Posterior vena cava (tissue), 2 donors: Measurements from ENCODE around the gene HSDL1. TPM values are rescaled to one million over a fixed set of nuclear protein-coding genes. Genes with fewer than 3 reads are reported as not detected.

Source experiments
- DNase-seq: peaks from one replicate; pipeline ENCODE4 v3.0.0-alpha.2; 2020; ENCODE audit warnings: low spot score
- intact Hi-C, 2 donors: fragments of 100-400 bp; cut with DNase I; formaldehyde crosslinking; loops; one replicate each; pipeline versions ENCODE4 v1.14.1 to v1.14.2; 2022 to 2023
- total RNA-seq, 2 donors: library from RNA; stranded (reverse); fragmentation: NEBNext Ultra II Directional; extraction: Animal tissue kit (Norgen Biotek cat#: 25700); gene quantifications; one replicate each; pipeline ENCODE4 v1.2.1, GENCODE V29; 2021
- donor health status: DM: yes; HTN: yes; CAD: no.
- donor health status: DM: yes; HTN: yes; CAD: no.

Gene HSDL1
- total RNA-seq, 2 donors from 2014 or later = 10.1 to 21.2 TPM

GRCh38 chr16:84178892-84179611 lies 34.1 kb upstream of the HSDL1 start:
- no peak for DNase-seq
- intact Hi-C loops = loop anchor here in 1 of 2 donors (10.0 kb wide), 1 partner anchor 94 kb away; no protein-coding TSS in a partner anchor

GRCh38 chr16:84178146-84178765 lies 33.3 kb upstream of the HSDL1 start:
- intact Hi-C loops = loop anchor here in 1 of 2 donors (10.0 kb wide), 1 partner anchor 93 kb away; no protein-coding TSS in a partner anchor
- DNase-seq = no peak

- intact Hi-C loops = loop anchor here in 1 of 2 donors (10.0 kb wide), 1 partner anchor 93 kb away; no protein-coding TSS in a partner anchor
- no peak for DNase-seq
Observed at GRCh38 chr16:84177741-84178073, 32.7 kb upstream of the HSDL1 start.

GRCh38 chr16:84176192-84177053 lies 31.4 kb upstream of the HSDL1 start:
- intact Hi-C loops = loop anchor here in 1 of 2 donors (10.0 kb wide), 1 partner anchor 92 kb away; no protein-coding TSS in a partner anchor
- peak; percentile 75 for DNase-seq

GRCh38 chr16:84175350-84176081 lies 30.5 kb upstream of the HSDL1 start:
- intact Hi-C loops = loop anchor here in 1 of 2 donors (10.0 kb wide), 1 partner anchor 91 kb away; no protein-coding TSS in a partner anchor
- no peak for DNase-seq

GRCh38 chr16:84174396-84174795 lies 29.4 kb upstream of the HSDL1 start:
- DNase-seq = no peak
- intact Hi-C loops = loop anchor here in 1 of 2 donors (10.0 kb wide), 1 partner anchor 90 kb away; no protein-coding TSS in a partner anchor

- no peak for DNase-seq
- intact Hi-C loops = loop anchor here in 1 of 2 donors (10.0 kb wide), 1 partner anchor 85 kb away; no protein-coding TSS in a partner anchor
Observed at GRCh38 chr16:84169765-84170310, 24.9 kb upstream of the HSDL1 start.

- intact Hi-C loops = no loop called here
- DNase-seq = peak; percentile 35
Observed at GRCh38 chr16:84166796-84167695, 22.1 kb upstream of the HSDL1 start.

- DNase-seq = peak; percentile 71
- intact Hi-C loops = no loop called here
Observed at GRCh38 chr16:84165746-84166145, 20.8 kb upstream of the HSDL1 start.

- no peak for DNase-seq
- intact Hi-C loops = no loop called here
Observed at GRCh38 chr16:84161801-84162200, 16.8 kb upstream of the HSDL1 start.

GRCh38 chr16:84161037-84161436 lies 16.1 kb upstream of the HSDL1 start:
- DNase-seq = peak; percentile 48
- intact Hi-C loops = no loop called here

- DNase-seq = no peak
- intact Hi-C loops = no loop called here
Observed at GRCh38 chr16:84159800-84160199, 14.8 kb upstream of the HSDL1 start.

GRCh38 chr16:84159007-84159406 lies 14.0 kb upstream of the HSDL1 start:
- intact Hi-C loops = no loop called here
- DNase-seq = no peak

GRCh38 chr16:84156342-84156784 lies 11.4 kb upstream of the HSDL1 start:
- intact Hi-C loops = no loop called here
- DNase-seq = no peak

- intact Hi-C loops = no loop called here
- no peak for DNase-seq
Observed at GRCh38 chr16:84155771-84156170, 10.8 kb upstream of the HSDL1 start.

- DNase-seq = no peak
- intact Hi-C loops = no loop called here
Observed at GRCh38 chr16:84155226-84155625, 10.2 kb upstream of the HSDL1 start.

GRCh38 chr16:84153660-84154214 lies 8.8 kb upstream of the HSDL1 start:
- intact Hi-C loops = no loop called here
- no peak for DNase-seq
